HG03520 (cell line): ENCODE measurements around the gene PALLD.
"Not testable (repeated sequence)": the region's sequence is repeated elsewhere in the genome, so short reads cannot be mapped to it uniquely, and the experiment has no call there.

Experiments used
- ATAC-seq: cut with Tn5 transposase; IDR thresholded peaks from one replicate; pipeline ENCODE4 v1.9.1; 2021; ENCODE audit warnings: mild to moderate bottlenecking, moderate library complexity; ENCODE audit not compliant: unreplicated experiment

Gene PALLD

GRCh38 chr4:168496834-168497233 is at the start of gene PALLD:
Gene PALLD (plus strand): TSS chr4:168497052.
- no peak for ATAC-seq

- ATAC-seq, result not testable (repeated sequence)
Observed at GRCh38 chr4:168449063-168449462, 47.8 kb upstream of the PALLD start.

DNA sequence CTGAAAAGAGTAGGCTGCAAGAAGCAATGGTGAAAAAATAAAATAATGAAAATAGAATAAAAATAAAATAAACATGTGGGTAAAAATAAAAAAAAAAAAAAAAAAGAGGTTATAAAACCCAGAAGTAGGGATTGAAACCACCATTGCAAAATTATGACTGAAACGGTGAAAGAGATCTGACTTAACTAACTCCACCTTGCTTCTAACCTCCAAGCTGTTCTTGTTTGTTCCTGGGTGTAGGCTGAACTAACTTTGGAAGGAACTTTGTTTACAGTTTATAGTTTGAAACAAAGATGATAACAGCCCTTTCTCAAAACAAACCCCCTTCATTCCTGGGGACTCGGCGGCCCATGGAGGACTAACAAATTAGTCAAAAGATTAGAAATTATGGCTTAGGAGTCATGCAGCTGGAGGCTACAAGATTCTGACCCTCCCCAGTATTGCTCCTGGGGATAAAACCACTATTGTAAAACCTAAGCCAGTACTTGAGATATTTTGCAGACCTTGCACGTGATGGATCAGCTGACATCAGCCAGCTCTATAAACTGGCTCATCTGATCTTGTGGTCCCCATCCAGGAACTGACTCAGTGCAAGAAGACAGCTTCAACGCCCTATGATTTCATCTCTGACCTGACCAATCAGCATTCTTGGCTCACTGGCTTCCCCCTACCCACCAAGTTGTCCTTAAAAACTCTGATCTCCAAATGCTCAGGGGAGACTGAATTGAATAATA is 47.0 kb upstream of the PALLD start:
- ATAC-seq, result no peak

DNA sequence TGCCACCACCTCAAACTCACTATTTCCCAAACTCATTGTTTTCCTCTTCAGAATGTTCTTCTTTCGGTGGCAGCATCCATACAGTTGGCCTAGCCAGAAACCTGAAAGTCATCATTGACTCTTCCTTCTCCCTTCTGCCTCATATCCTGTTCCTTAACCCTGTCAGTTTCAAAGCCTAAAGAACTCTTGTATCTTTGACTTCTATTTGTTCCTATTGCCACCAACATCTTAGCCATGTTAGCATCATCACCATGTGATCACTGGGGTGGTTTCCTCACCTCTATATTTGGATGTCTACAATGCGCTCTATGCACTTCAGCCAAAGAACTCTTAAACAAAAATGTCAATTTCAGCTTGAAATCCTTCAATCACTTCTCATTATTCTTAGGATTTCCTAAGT is 45.5 kb upstream of the PALLD start:
- ATAC-seq, result peak; percentile 42

DNA sequence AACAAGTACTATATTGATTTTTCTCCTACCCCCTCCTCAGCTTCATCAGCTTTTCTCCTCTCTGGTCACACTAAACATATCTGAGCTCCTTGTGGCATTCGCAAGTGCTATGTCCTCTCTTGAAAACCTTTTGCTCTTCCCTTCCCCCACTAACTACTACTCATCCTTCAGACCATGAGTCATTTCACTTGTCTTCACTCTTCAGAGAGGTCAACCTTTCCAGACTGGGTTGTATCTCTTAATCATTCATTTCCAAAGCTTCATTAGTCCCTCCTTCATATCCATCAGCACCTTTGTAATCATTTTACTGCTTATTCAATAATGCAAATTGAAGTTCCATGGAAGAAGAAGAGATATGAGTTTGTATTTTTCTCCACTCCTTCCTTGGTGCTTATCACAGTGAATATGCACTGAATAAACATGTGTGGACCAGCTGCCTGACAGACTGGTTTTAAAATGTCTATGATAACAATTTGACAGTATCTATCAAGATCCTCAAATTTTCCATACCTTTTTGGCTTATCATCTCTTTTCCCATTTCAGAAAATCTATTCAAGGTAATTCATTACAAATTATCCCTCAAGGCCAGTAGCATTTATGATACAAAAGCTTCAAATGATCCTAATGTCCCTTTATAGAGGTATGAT is 45.0 kb upstream of the PALLD start:
- ATAC-seq, result peak; percentile 91

GRCh38 chr4:168453146-168453545 is 43.7 kb upstream of the PALLD start:
- ATAC-seq, result no peak

- ATAC-seq, result not testable (repeated sequence)
Observed at GRCh38 chr4:168458256-168458655, 38.6 kb upstream of the PALLD start.

- no peak for ATAC-seq
Observed at GRCh38 chr4:168461821-168462220, 35.0 kb upstream of the PALLD start.

- ATAC-seq, result no peak
Observed at GRCh38 chr4:168472920-168473319, 23.9 kb upstream of the PALLD start.

- no peak for ATAC-seq
Observed at GRCh38 chr4:168474660-168475320, 22.1 kb upstream of the PALLD start.

DNA sequence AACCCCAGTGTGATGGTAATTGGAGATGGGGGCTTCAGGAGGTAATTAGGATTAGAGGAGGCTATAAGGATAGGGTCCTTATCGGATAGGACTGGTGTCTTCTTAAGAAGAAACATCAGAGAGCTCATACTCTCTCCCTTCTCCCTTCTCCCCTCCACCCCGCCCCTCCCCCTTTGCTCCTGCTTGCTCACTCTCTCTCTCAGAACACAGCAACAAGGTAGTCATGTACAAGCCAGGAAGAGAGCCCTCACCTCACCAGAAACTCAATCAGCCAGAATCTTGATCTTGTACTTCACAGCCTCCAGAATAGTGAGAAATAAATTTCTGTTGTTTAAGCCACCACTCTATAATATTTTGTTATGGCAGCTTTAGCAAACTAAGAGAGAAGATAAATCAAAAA is 21.1 kb upstream of the PALLD start:
- no peak for ATAC-seq

DNA sequence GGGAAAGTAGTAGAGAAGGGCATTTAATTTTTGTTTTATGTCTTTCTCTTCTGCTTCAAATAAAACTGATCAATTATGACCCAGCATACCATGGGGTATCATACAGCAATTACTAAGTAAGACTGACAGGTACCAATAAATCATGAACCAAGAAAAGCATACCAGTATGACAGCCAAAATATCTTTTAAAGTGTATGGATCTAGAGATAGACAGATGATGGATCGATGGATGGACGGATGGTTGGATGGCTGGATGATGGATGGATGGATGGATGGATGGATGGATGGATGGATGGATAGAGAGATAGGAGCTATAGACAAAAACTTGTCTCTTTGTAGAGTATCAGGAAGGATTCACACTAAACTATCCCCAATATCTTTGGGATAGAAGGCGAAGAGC is 18.0 kb upstream of the PALLD start:
- ATAC-seq, result no peak

DNA sequence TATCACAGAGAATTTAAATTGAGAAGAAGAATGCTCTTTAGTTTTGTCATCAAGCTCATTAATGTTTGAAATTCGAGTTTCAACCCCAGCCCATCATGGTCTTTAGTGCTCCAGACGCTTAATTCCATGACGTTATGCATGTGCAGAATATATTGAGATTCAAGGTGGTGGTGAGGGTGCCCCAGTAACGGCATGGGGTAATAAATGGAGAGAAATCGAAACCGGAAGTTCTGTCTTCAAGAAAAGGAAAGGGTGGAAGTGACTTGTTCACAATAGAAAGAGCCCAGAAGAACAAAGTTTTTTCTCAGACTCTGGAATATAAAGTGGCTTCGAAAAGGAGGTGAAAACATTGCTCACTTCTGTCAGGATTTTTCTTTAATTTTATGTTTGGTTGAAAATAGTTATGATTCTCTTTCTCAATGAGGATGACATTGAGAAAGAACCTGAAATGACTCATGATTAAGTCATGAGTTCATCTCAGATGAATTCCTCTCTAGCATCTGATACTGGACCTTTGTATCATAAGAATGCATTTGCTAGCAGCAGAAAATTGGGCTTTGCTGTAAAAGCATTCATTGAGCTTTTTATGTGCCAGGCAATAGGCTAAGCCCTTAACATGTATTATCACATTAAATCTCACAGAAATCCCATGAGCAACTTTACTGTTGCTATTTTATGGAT is 15.8 kb upstream of the PALLD start:
- ATAC-seq, result peak; percentile 38

GRCh38 chr4:168483811-168484210 is 13.0 kb upstream of the PALLD start:
- ATAC-seq, result no peak

DNA sequence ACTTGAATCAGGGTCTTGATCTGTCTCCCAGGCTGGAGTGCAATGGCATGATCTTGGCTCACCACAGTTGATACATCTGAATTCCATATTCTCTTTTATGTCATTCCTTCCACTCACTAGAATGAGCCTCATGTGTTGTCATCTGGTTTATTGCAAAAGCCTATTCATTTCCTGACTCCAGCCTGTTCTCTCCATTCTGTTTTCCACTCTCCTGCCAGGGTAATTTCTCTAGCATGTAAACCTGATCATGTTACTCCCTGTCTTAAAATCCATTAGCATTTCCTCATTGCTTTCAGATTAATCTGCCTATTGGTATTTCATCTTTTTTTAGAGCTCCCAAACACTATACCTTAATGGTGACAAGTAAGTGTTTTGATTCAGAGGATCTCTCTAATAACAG is 12.2 kb upstream of the PALLD start:
- no peak for ATAC-seq

DNA sequence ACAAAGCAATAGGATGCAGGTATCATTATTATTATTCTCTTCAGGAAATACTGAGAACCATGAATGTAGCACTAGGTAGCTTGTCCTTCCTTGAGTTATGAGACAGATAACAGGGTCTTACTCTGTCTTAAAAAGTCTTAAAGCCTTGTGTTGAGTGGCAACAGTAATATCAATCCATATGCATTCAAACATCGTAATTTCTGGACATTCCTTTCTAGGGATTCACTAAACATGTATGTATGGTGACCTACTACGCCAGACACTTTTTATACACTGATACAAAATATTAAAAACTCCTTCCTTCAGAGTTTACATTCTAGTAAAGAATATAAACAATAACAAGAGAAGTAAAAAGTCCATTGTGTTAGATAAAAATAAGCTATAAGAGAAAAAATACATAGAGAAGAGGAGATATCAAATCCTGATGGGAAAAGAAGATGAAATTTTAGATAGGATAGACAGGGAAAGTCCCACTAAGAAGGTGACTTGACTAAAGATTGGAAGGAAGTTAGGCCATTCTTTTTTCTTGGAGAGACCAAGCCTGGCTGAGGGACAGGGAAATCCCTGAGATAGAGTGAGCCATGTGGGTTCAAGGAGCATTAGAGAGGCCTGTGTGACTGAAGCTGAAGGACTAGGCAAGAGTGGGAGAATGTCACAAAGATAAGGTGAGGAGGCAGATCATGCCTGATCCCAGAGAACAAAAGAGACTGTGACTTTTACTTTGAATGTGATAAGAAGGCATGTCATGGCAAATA is 11.5 kb upstream of the PALLD start:
- ATAC-seq, result no peak

- no peak for ATAC-seq
Observed at GRCh38 chr4:168486912-168487281, 10.0 kb upstream of the PALLD start.

DNA sequence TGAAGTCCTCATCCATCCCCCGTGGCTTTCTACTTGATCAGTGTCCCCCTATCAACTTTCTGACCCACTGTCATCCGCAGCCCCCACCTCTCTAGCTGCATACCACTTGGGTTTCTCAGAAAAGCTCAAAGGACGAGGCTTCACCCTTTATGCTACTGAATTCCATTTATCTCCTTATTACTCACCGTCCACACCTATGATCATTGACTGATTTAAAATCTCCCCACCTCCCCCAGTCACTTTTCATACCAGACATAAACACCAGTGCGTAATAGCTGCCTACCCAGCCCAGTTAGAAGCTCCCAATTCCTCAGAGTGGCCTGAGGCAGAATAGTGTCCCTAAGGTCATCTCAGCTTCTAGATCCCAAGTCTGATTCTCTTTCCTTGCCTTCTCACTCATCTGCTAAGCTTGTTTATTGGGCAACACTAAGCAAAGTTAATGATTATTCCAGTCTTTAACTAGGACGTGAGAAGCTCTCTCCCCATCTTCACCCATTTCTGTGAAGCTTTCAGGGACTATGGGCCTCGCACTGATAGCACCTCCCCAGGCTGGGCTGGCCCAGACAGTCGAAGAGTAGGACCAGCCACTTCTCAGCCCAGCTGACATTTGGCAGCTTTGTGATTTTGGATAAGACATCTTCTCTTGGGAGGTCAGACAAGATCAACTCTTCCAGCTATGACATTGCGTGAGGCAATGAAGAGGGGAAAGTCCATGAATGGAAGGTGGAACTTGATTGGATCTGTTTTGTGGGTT is 9.4 kb upstream of the PALLD start:
- no peak for ATAC-seq

GRCh38 chr4:168488869-168489274 is 8.0 kb upstream of the PALLD start:
- no peak for ATAC-seq

GRCh38 chr4:168489616-168490015 is 7.2 kb upstream of the PALLD start:
- ATAC-seq, result no peak
